SU-DHL-6 (cell line): Measurements from ENCODE around the gene GMDS.

ENCODE experiments used
- H2AFZ ChIP-seq: fragments of 200-600 bp; sonication (generic); 2 replicates; pipeline ENCODE4 v1.6.1; 2014; ENCODE audit warnings: low read depth, mild to moderate bottlenecking, moderate library complexity, mixed read lengths, antibody characterized with exemption, low read length; ENCODE audit not compliant: severe bottlenecking
- H3F3A ChIP-seq: fragments of 200-600 bp; shearing (Covaris generic); 2 replicates; pipeline ENCODE4 v1.6.0; 2016; ENCODE audit warnings: antibody characterized with exemption, mild to moderate bottlenecking; ENCODE audit not compliant: insufficient read depth
- H3K27ac ChIP-seq: fragments of 200-600 bp; sonication (generic); 2 replicates; pipeline ENCODE4 v1.5.1; 2016; ENCODE audit warnings: low read depth, mild to moderate bottlenecking, low read length, moderate library complexity, mixed read lengths
- H3K27me3 ChIP-seq: fragments of 200-600 bp; sonication (generic), shearing (Covaris generic); 2 replicates; pipeline ENCODE4 v1.6.0; 2014; ENCODE audit warnings: mild to moderate bottlenecking, low read length
- H3K36me3 ChIP-seq: fragments of 200-600 bp; sonication (generic); 2 replicates; pipeline ENCODE4 v1.6.1; 2014; ENCODE audit warnings: mild to moderate bottlenecking, low read length, mixed read lengths
- H3K4me2 ChIP-seq: fragments of 300-600, 200-600 bp; shearing (Covaris generic), sonication (generic); 2 replicates; pipeline ENCODE4 v1.6.0; 2014; ENCODE audit warnings: low read length, low read depth, mild to moderate bottlenecking; ENCODE audit not compliant: poor library complexity, severe bottlenecking
- H3K4me3 ChIP-seq: fragments of 200-600 bp; sonication (generic); 2 replicates; pipeline ENCODE4 v1.5.1; 2014; ENCODE audit warnings: antibody characterized with exemption, low read length, mild to moderate bottlenecking, mixed read lengths; ENCODE audit not compliant: insufficient read depth, poor library complexity, severe bottlenecking
- H3K79me2 ChIP-seq: fragments of 200-600 bp; sonication (generic); 2 replicates; pipeline ENCODE4 v1.6.1; 2014; ENCODE audit warnings: mild to moderate bottlenecking, low read length, moderate library complexity; ENCODE audit not compliant: insufficient read depth
- H3K9ac ChIP-seq: fragments of 200-600 bp; sonication (generic); 2 replicates; pipeline ENCODE4 v1.7.0; 2014; ENCODE audit warnings: mild to moderate bottlenecking, low read length
- H3K9me2 ChIP-seq: fragments of 200-600 bp; sonication (generic); replicated peaks from 2 replicates; pipeline ENCODE4 v1.6.1; 2014; ENCODE audit warnings: low read length; ENCODE audit not compliant: insufficient read depth
- H3K9me3 ChIP-seq: fragments of 200-600 bp; sonication (generic); 2 replicates; pipeline ENCODE4 v1.6.1; 2014; ENCODE audit warnings: low read length, mixed read lengths; ENCODE audit not compliant: insufficient read depth
- H4K20me1 ChIP-seq: fragments of 200-600 bp; sonication (generic); 2 replicates; pipeline ENCODE4 v1.6.1; 2014; ENCODE audit warnings: low read depth, mild to moderate bottlenecking, antibody characterized with exemption, low read length, moderate library complexity, mixed read lengths
- EZH2phosphoT487 ChIP-seq: fragments of 200-600 bp; sonication (generic), shearing (Covaris generic); conservative IDR thresholded peaks from 2 replicates; pipeline ENCODE4 v1.6.1; 2018; ENCODE audit warnings: mild to moderate bottlenecking, antibody characterized with exemption, low read length, moderate library complexity, mixed read lengths
- TF ChIP-seq, protein P1 (sequence below): fragments of 200-600 bp; sonication (generic); IDR thresholded peaks from one replicate; pipeline ENCODE4 v1.5.1; 2017; ENCODE audit warnings: antibody characterized with exemption, mild to moderate bottlenecking, low read length, moderate library complexity; ENCODE audit not compliant: insufficient read depth, poor library complexity, severe bottlenecking

GMDS gene

DNA sequence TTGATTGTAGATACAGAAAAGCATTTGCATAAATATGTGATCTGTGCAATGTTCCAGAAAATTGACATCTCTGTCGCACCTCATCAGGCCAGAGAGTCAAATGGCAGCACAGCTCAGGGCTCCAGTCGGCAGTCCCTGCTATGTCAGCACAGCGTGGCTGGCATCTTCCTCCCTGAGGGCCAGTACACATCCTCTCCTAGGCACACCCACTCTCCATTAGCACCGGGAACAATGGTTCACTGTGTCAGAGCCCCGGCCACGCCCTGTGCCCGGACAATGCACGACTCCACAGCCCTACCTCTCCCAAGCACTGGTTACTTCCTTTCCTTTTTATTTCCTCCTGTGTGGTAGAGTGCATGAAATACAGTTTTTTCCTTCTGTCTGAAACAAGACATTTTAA lies 520.8 kb downstream of the GMDS start:
- no peak overlapping the region for H3K4me2 ChIP-seq
- no peak for TF ChIP-seq EZH2phosphoT487
- TF ChIP-seq, protein P1, sequence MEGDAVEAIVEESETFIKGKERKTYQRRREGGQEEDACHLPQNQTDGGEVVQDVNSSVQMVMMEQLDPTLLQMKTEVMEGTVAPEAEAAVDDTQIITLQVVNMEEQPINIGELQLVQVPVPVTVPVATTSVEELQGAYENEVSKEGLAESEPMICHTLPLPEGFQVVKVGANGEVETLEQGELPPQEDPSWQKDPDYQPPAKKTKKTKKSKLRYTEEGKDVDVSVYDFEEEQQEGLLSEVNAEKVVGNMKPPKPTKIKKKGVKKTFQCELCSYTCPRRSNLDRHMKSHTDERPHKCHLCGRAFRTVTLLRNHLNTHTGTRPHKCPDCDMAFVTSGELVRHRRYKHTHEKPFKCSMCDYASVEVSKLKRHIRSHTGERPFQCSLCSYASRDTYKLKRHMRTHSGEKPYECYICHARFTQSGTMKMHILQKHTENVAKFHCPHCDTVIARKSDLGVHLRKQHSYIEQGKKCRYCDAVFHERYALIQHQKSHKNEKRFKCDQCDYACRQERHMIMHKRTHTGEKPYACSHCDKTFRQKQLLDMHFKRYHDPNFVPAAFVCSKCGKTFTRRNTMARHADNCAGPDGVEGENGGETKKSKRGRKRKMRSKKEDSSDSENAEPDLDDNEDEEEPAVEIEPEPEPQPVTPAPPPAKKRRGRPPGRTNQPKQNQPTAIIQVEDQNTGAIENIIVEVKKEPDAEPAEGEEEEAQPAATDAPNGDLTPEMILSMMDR, result no peak
- H3K79me2 ChIP-seq, result no peaks in the 10 kb centered on the region
- H2AFZ ChIP-seq, result no peak overlapping the region
- no peak overlapping the region for H3K4me3 ChIP-seq
- no peaks in the 10 kb centered on the region for H3K27me3 ChIP-seq
- no peaks in the 10 kb centered on the region for H3K36me3 ChIP-seq
- H4K20me1 ChIP-seq, result no peaks in the 10 kb centered on the region
- H3K9me3 ChIP-seq, result no peaks in the 10 kb centered on the region
- H3K27ac ChIP-seq, result no peak overlapping the region
- no peak overlapping the region for H3K9ac ChIP-seq
- no peaks in the 10 kb centered on the region for H3K9me2 ChIP-seq
- no peaks in the 10 kb centered on the region for H3F3A ChIP-seq

GRCh38 chr6:1724124-1724523 lies 521.3 kb downstream of the GMDS start:
- no peak overlapping the region for H3K9ac ChIP-seq

DNA sequence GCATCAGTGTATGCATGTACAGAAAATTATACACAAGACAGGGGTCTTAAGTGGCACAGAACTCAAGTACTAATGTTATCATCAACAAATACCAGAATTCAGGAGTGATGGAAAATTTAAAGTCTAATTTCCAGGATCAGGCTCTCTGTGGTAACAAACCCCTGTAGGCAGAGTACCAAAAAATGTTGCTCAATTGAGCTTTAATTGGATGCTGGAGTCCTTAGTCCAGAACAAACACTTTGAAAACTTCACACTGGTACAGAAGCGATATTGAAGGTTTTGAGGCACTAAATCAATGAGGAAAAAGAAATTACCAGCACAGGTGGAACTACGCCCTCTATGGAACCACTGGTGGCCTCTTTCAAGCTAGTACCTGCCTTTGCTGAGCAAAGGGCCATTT lies 522.6 kb downstream of the GMDS start:
- Histone ChIP-seq H3K79me2 (no peaks in the 10 kb centered on the region), H3K4me3 (no peak overlapping the region), H2AFZ (no peak overlapping the region), H3K36me3 (no peaks in the 10 kb centered on the region), H4K20me1 (no peaks in the 10 kb centered on the region), H3F3A (no peaks in the 10 kb centered on the region), H3K27ac (no peak overlapping the region), H3K9ac (no peak overlapping the region), H3K9me3 (no peaks in the 10 kb centered on the region), H3K27me3 (no peaks in the 10 kb centered on the region), H3K4me2 (no peak overlapping the region), H3K9me2 (no peaks in the 10 kb centered on the region)
- TF ChIP-seq EZH2phosphoT487, result no peak
- TF ChIP-seq, protein P1, result no peak

More at GRCh38 chr6:1724124-1724523, 521.3 kb downstream of the GMDS start:
- Histone ChIP-seq H3F3A (no peaks in the 10 kb centered on the region), H3K79me2 (no peaks in the 10 kb centered on the region), H2AFZ (no peak overlapping the region), H3K4me2 (no peak overlapping the region), H3K36me3 (no peaks in the 10 kb centered on the region), H3K9me3 (no peaks in the 10 kb centered on the region), H3K4me3 (no peak overlapping the region), H3K9me2 (no peaks in the 10 kb centered on the region), H3K27me3 (no peaks in the 10 kb centered on the region), H3K27ac (no peak overlapping the region), H4K20me1 (no peaks in the 10 kb centered on the region)
- no peak for TF ChIP-seq EZH2phosphoT487
- TF ChIP-seq, protein P1, result no peak
